ENCODE measurements around the gene SP8. TPM values are rescaled to one million over a fixed set of nuclear protein-coding genes. Genes with fewer than 3 reads are reported as not detected.

The SP8 gene
- total RNA-seq, 1 donor, result not detected

GRCh38 chr7:20798694-20799121, 12.0 kb upstream of the SP8 start:
- TF ChIP-seq CTCF (IDR thresholded peaks at IDR 0.05; ENCODE audit: insufficient read depth, low read depth, low read length), result no peak
- peak overlapping the region; percentile 49 for H3K4me3 ChIP-seq (ENCODE audit: low read depth, low read length)
- DNase-seq (ENCODE audit: low read depth), result no peak

DNA sequence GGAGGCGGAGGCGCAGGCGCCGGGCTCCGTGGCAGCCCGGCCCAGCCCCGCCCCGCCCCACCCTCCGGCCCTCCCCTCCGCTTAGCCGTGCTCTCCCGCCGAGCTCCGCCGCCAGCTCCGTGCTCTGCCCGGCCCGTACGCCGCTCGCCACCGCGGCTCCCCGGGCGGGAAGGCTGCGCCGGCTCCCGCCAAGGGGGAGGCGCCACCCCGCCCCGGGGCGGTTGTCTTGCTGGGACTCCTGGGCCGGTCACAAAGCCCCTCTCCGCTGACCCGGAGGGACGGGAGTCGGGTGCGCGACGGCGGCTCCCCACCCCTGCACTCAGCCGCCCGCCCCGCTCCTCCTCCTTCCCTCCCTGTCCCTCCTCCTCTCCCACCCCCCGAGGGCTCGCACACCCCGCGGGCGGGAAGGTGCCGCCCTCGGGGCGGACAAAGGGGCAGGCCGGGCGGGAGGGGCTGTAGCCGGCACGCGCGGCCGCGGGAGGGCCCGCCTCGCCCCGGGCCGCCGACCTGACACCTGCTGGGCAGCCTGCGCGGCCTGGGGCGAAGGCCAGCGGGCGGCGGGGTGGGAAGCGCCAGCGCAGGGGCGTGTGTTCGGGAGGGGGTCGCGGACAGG, 11.5 kb upstream of the SP8 start:
- peak overlapping the region; percentile 54 for H3K4me3 ChIP-seq (ENCODE audit: low read depth, low read length)
- no peak for TF ChIP-seq CTCF (IDR thresholded peaks at IDR 0.05; ENCODE audit: insufficient read depth, low read depth, low read length)
- DNase-seq (ENCODE audit: low read depth), result peak; percentile 14

- peak overlapping the region; percentile 54 for H3K4me3 ChIP-seq (ENCODE audit: low read depth, low read length)
- no peak for TF ChIP-seq CTCF (IDR thresholded peaks at IDR 0.05; ENCODE audit: insufficient read depth, low read depth, low read length)
- no peak for DNase-seq (ENCODE audit: low read depth)
These were observed 10.9 kb upstream of the SP8 start for GRCh38 chr7:20797462-20798080.

DNA sequence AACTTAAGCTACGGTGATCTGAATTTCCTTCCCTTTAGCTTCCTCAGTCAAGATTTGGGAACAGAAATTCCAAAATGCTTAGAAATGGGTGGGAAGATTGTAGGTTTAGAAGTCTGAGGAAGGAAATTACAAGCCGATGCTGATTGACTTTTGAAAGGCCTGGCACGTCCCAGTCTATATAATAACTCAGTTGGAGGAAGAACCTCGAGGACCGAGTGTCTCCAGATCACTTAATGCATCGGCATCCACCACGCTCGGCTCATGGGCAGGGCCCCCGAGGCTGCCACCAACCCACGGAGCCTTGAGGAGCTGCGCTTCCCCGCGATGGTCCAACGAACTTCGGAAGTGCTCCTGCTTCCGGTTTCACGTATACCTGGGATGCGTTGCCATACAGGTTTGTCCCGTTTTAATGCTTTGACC, 10.4 kb upstream of the SP8 start:
- H3K4me3 ChIP-seq (ENCODE audit: low read depth, low read length), result no peak overlapping the region
- DNase-seq (ENCODE audit: low read depth), result no peak
- no peak for TF ChIP-seq CTCF (IDR thresholded peaks at IDR 0.05; ENCODE audit: insufficient read depth, low read depth, low read length)

GRCh38 chr7:20796500-20796899, 9.8 kb upstream of the SP8 start:
- no peak for DNase-seq (ENCODE audit: low read depth)
- no peak overlapping the region for H3K4me3 ChIP-seq (ENCODE audit: low read depth, low read length)
- TF ChIP-seq CTCF (IDR thresholded peaks at IDR 0.05; ENCODE audit: insufficient read depth, low read depth, low read length), result no peak

DNA sequence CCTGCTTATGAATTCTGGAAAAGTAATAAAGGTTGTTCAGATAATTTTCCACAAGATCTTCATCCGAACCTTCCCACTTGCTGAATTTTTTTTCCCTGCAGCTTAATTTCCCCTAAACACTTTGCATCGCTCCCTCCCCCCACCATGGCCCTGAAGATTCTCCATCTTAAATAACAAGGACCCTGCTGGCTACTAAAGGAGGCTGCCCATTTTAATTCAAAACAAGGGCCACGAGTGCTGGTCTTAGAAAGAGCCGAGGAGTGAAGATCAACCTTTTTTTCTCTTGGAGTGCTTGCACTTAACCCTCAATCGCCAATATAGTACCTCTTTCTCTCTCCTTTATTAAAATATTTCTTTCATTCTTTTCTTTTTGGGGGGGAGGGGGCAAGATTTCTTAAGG, 9.2 kb upstream of the SP8 start:
- H3K4me3 ChIP-seq (ENCODE audit: low read depth, low read length), result no peak overlapping the region
- no peak for DNase-seq (ENCODE audit: low read depth)
- TF ChIP-seq CTCF (IDR thresholded peaks at IDR 0.05; ENCODE audit: insufficient read depth, low read depth, low read length), result no peak
